Astrocyte of the cerebellum (primary cell): Measurements from ENCODE around the gene RNF217.

Experiments used
- DNase-seq: peaks from one replicate; pipeline ENCODE4 v3.0.0-alpha.2; 2011; ENCODE audit warnings: low read depth
- H3K4me3 ChIP-seq: 2 replicates; pipeline ENCODE4 v1.5.1; 2011; ENCODE audit warnings: mild to moderate bottlenecking, low read depth, low read length, moderate library complexity
- CTCF ChIP-seq: IDR thresholded peaks from 2 replicates; pipeline ENCODE4 v1.5.1; 2012; ENCODE audit warnings: low read length, low read depth, moderate library complexity, mild to moderate bottlenecking; ENCODE audit errors: missing control alignments
- in situ Hi-C: cut with HindIII; loops from 2 replicates; pipeline ENCODE4 v1.10.0; 2017; ENCODE audit warnings: low sequenced_read_pairs

The RNF217 gene

GRCh38 chr6:125083684-125083990 is 121.4 kb downstream of the RNF217 start:
- no peak for TF ChIP-seq CTCF
- in situ Hi-C loops = no loop called here
- DNase-seq = no peak
- no peak overlapping the region for H3K4me3 ChIP-seq

- TF ChIP-seq CTCF = no peak
- no peak overlapping the region for H3K4me3 ChIP-seq
- no peak for DNase-seq
- in situ Hi-C loops = no loop called here
Measured at GRCh38 chr6:125086716-125087115, 124.5 kb downstream of the RNF217 start.

- no peak for TF ChIP-seq CTCF
- in situ Hi-C loops = no loop called here
- no peak for DNase-seq
- no peak overlapping the region for H3K4me3 ChIP-seq
Measured at GRCh38 chr6:125088963-125089362, 126.7 kb downstream of the RNF217 start.

- DNase-seq = no peak
Measured at GRCh38 chr6:125094563-125094962, 132.3 kb downstream of the RNF217 start.

GRCh38 chr6:125095580-125096301 is 133.5 kb downstream of the RNF217 start:
- H3K4me3 ChIP-seq = no peak overlapping the region
- no peak for TF ChIP-seq CTCF

More at GRCh38 chr6:125094563-125094962, 132.3 kb downstream of the RNF217 start:
- in situ Hi-C loops = no loop called here
- TF ChIP-seq CTCF = no peak
- no peak overlapping the region for H3K4me3 ChIP-seq

GRCh38 chr6:125097186-125097585 is 134.9 kb downstream of the RNF217 start:
- H3K4me3 ChIP-seq = no peak overlapping the region
- in situ Hi-C loops = loop anchor here (5.0 kb wide), 1 partner anchor 70 kb away; no protein-coding TSS in a partner anchor
- DNase-seq = no peak
- no peak for TF ChIP-seq CTCF

More at GRCh38 chr6:125095580-125096301, 133.5 kb downstream of the RNF217 start:
- in situ Hi-C loops = loop anchor here (5.0 kb wide), 1 partner anchor 68 kb away; no protein-coding TSS in a partner anchor
- DNase-seq = peak; percentile 57
